Activated B cell treated with CpG ODN at 0.5 μM for 24 hours (primary cell): ENCODE results near the gene PHAX. TPM values are rescaled to one million over a fixed set of nuclear protein-coding genes. Genes with fewer than 3 reads are reported as not detected.
"Not testable (repeated sequence)": the region's sequence is repeated elsewhere in the genome, so short reads cannot be mapped to it uniquely, and the experiment has no call there.

Experiments
- ATAC-seq: fragments of 200-7000 bp; cut with Tn5 transposase; one replicate; pipeline ENCODE4 v1.10.0; 2021; ENCODE audit warnings: low read depth, mild to moderate bottlenecking, moderate library complexity
- CTCF ChIA-PET: fragments of 350-600 bp; sonication (Branson Sonifier 250); formaldehyde crosslinking; loops from one replicate; lab custom pipeline; 2021; ENCODE audit warnings: antibody characterized with exemption; lab: Charles Lee
- POLR2A ChIA-PET: fragments of 350-600 bp; sonication (Branson Sonifier 250); formaldehyde crosslinking; loops from one replicate; lab custom pipeline; 2021; ENCODE audit warnings: antibody characterized with exemption; lab: Charles Lee
- DNase-seq: peaks from one replicate; pipeline ENCODE4 v3.0.0; 2022
- H3K27ac Mint-ChIP-seq: one replicate; pipeline ENCODE4 v1.8.0; 2020; ENCODE audit warnings: mixed read lengths
- H3K27me3 Mint-ChIP-seq: one replicate; pipeline ENCODE4 v1.8.0; 2021; ENCODE audit warnings: mixed read lengths
- H3K36me3 Mint-ChIP-seq: one replicate; pipeline ENCODE4 v1.8.0; 2021; ENCODE audit warnings: low read depth, mixed read lengths
- H3K4me1 Mint-ChIP-seq: one replicate; pipeline ENCODE4 v1.8.0; 2021; ENCODE audit warnings: mixed read lengths
- H3K4me3 Mint-ChIP-seq: one replicate; pipeline ENCODE4 v1.8.0; 2020; ENCODE audit warnings: mild to moderate bottlenecking, mixed read lengths
- H3K9me3 Mint-ChIP-seq: one replicate; pipeline ENCODE4 v1.8.0; 2020; ENCODE audit warnings: mixed read lengths
- CTCF ChIP-seq: fragments of 200-600 bp; IDR thresholded peaks from one replicate; pipeline ENCODE4 v1.8.0; 2022; ENCODE audit warnings: antibody characterized with exemption, mild to moderate bottlenecking
- intact Hi-C: fragments of 100-400 bp; cut with micrococcal nuclease; formaldehyde crosslinking; loops from one replicate; pipeline ENCODE4 v1.15.1; 2024
- total RNA-seq: library from RNA; stranded (reverse); gene quantifications from 2 replicates; pipeline ENCODE4 v1.2.3, GENCODE V29; 2022

PHAX gene
- total RNA-seq, 1 donor from 2014 or later: 31.0 TPM

- Mint-ChIP-seq H3K27me3 (no peaks in the 10 kb centered on the region), H3K4me1 (no peaks in the 10 kb centered on the region), H3K4me3 (no peak overlapping the region), H3K27ac (no peak overlapping the region), H3K9me3 (peaks cover 5% of the 10 kb centered on the region), H3K36me3 (no peaks in the 10 kb centered on the region)
- ATAC-seq: no peak
- CTCF ChIA-PET: no interaction called here
- no peak for TF ChIP-seq CTCF
- DNase-seq: no peak
- intact Hi-C loops: no loop called here
- POLR2A ChIA-PET: no interaction called here
Measured at GRCh38 chr5:126640866-126641265, 40.1 kb downstream of the PHAX start.

- ChIA-PET POLR2A (no interaction called here), CTCF (no interaction called here)
- no peak overlapping the region for H3K4me3 Mint-ChIP-seq
- TF ChIP-seq CTCF: no peak
- peaks cover 5% of the 10 kb centered on the region for H3K9me3 Mint-ChIP-seq
- no peak for DNase-seq
- H3K27me3 Mint-ChIP-seq: no peaks in the 10 kb centered on the region
- H3K36me3 Mint-ChIP-seq: no peaks in the 10 kb centered on the region
- intact Hi-C loops: no loop called here
- no peaks in the 10 kb centered on the region for H3K4me1 Mint-ChIP-seq
- H3K27ac Mint-ChIP-seq: no peak overlapping the region
- no peak for ATAC-seq
Measured at GRCh38 chr5:126641387-126641786, 40.6 kb downstream of the PHAX start.

GRCh38 chr5:126645132-126645531, 44.4 kb downstream of the PHAX start:
- ATAC-seq (no peak), DNase-seq (no peak)
- intact Hi-C loops: no loop called here
- CTCF ChIA-PET: no interaction called here
- Mint-ChIP-seq H3K27me3 (no peaks in the 10 kb centered on the region), H3K27ac (no peak overlapping the region), H3K36me3 (no peaks in the 10 kb centered on the region), H3K4me3 (no peak overlapping the region), H3K9me3 (peaks cover 5% of the 10 kb centered on the region), H3K4me1 (no peaks in the 10 kb centered on the region)
- no peak for TF ChIP-seq CTCF
- POLR2A ChIA-PET: no interaction called here

- no peak overlapping the region for H3K4me3 Mint-ChIP-seq
- POLR2A ChIA-PET: no interaction called here
- peaks cover 5% of the 10 kb centered on the region for H3K9me3 Mint-ChIP-seq
- CTCF ChIA-PET: no interaction called here
- DNase-seq (no peak), ATAC-seq (no peak)
- H3K27ac Mint-ChIP-seq: no peak overlapping the region
- H3K27me3 Mint-ChIP-seq: no peaks in the 10 kb centered on the region
- intact Hi-C loops: no loop called here
- H3K4me1 Mint-ChIP-seq: no peaks in the 10 kb centered on the region
- no peak for TF ChIP-seq CTCF
- no peaks in the 10 kb centered on the region for H3K36me3 Mint-ChIP-seq
Measured at GRCh38 chr5:126647071-126647470, 46.3 kb downstream of the PHAX start.

- POLR2A ChIA-PET: no interaction called here
- no peak overlapping the region for H3K4me3 Mint-ChIP-seq
- no peaks in the 10 kb centered on the region for H3K27me3 Mint-ChIP-seq
- intact Hi-C loops: no loop called here
- ATAC-seq: no peak
- DNase-seq: no peak
- H3K4me1 Mint-ChIP-seq: no peaks in the 10 kb centered on the region
- H3K36me3 Mint-ChIP-seq: no peaks in the 10 kb centered on the region
- CTCF ChIA-PET: no interaction called here
- TF ChIP-seq CTCF: no peak
- no peak overlapping the region for H3K27ac Mint-ChIP-seq
- H3K9me3 Mint-ChIP-seq: peaks cover 5% of the 10 kb centered on the region
Measured at GRCh38 chr5:126648471-126648870, 47.7 kb downstream of the PHAX start.

GRCh38 chr5:126649057-126649456, 48.3 kb downstream of the PHAX start:
- intact Hi-C loops, DNase-seq, H3K36me3 Mint-ChIP-seq, H3K4me3 Mint-ChIP-seq, ATAC-seq, H3K27me3 Mint-ChIP-seq, H3K27ac Mint-ChIP-seq, CTCF ChIA-PET, H3K9me3 Mint-ChIP-seq, H3K4me1 Mint-ChIP-seq, POLR2A ChIA-PET: not testable (repeated sequence)

GRCh38 chr5:126649709-126650108, 49.0 kb downstream of the PHAX start:
- DNase-seq, H3K9me3 Mint-ChIP-seq, CTCF ChIA-PET, ATAC-seq, intact Hi-C loops, H3K4me1 Mint-ChIP-seq, POLR2A ChIA-PET, H3K27me3 Mint-ChIP-seq, H3K36me3 Mint-ChIP-seq, H3K27ac Mint-ChIP-seq, H3K4me3 Mint-ChIP-seq: not testable (repeated sequence)
